ENCODE measurements around the gene MIXL1.

GRCh38 chr1:226210571-226211176 lies 12.8 kb upstream of the MIXL1 start:
- TF ChIP-seq SUZ12 (IDR thresholded peaks at IDR 0.05) (no peak), FOXK2 (IDR thresholded peaks at IDR 0.05) (no peak), FOXM1 (IDR thresholded peaks at IDR 0.05; ENCODE audit: borderline replicate concordance) (no peak), NFRKB (IDR thresholded peaks at IDR 0.05) (no peak), ELF4 (IDR thresholded peaks at IDR 0.05) (no peak), TARDBP (IDR thresholded peaks at IDR 0.05) (no peak)
